ENCODE measurements around the gene CLIC5.

- TF ChIP-seq, protein P1, sequence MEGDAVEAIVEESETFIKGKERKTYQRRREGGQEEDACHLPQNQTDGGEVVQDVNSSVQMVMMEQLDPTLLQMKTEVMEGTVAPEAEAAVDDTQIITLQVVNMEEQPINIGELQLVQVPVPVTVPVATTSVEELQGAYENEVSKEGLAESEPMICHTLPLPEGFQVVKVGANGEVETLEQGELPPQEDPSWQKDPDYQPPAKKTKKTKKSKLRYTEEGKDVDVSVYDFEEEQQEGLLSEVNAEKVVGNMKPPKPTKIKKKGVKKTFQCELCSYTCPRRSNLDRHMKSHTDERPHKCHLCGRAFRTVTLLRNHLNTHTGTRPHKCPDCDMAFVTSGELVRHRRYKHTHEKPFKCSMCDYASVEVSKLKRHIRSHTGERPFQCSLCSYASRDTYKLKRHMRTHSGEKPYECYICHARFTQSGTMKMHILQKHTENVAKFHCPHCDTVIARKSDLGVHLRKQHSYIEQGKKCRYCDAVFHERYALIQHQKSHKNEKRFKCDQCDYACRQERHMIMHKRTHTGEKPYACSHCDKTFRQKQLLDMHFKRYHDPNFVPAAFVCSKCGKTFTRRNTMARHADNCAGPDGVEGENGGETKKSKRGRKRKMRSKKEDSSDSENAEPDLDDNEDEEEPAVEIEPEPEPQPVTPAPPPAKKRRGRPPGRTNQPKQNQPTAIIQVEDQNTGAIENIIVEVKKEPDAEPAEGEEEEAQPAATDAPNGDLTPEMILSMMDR (IDR thresholded peaks at IDR 0.05; ENCODE audit: insufficient read depth, low read depth, low read length) = no peak
- TF ChIP-seq EZH2 (IDR thresholded peaks at IDR 0.05; ENCODE audit: insufficient read depth, low read length) = no peak
Observed at GRCh38 chr6:45952546-45952945, 63.1 kb downstream of the CLIC5 start.

All from astrocyte (in vitro differentiated cells and primary cell).